C4-2B (cell line): ENCODE results near the gene MGAT1.

Experiments
- CTCF ChIP-seq: fragments of 450-650 bp; conservative IDR thresholded peaks from 2 replicates; pipeline ENCODE4 v1.5.1; 2017; ENCODE audit warnings: mild to moderate bottlenecking
- ZFX ChIP-seq: fragments of 450-650 bp; IDR thresholded peaks from 2 replicates; pipeline ENCODE4 v1.6.1; 2017

DNA sequence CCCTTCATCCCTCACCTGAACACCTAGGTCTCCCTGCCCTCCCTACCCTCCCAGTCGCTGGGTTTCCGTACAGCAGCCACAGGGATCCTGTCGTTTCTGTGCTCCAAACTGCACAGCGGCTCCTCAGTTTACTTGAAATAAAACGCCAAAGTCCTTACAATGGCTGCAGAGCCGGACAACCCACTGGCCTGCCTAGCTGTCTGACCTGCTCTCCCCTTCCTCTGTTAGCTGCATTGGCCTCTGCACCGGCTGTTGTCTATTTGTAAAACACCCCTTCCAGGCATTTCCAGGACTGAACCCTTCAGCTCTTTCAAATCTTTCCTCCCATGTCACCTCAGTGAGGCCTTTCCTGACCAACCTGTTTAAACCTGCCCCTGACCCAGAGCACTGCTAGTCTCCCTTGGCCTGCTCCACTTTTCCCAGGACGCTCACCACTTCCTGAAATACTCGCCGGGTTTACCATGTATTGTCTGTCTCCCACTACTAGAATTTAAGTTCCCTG, 9.1 kb upstream of the MGAT1 start:
- TF ChIP-seq ZFX (no peak), CTCF (no peak)
